GM18858 (cell line): ENCODE measurements around the gene PRDM16.

Experiments used
- ATAC-seq: cut with Tn5 transposase; IDR thresholded peaks from one replicate; pipeline ENCODE4 v1.9.1; 2021; ENCODE audit not compliant: unreplicated experiment

The PRDM16 gene

GRCh38 chr1:3068564-3069431 is at the start of gene PRDM16:
TSS of gene PRDM16 (plus strand) at chr1:3069203. CDS start at chr1:3069260, 57 bp downstream.
- ATAC-seq, result no peak

- no peak for ATAC-seq
These were observed 49.4 kb upstream of the PRDM16 start for GRCh38 chr1:3019516-3020051.

- ATAC-seq, result no peak
These were observed 48.6 kb upstream of the PRDM16 start for GRCh38 chr1:3020263-3020909.

GRCh38 chr1:3021233-3021671 is 47.8 kb upstream of the PRDM16 start, which contains the start of gene ACTRT2:
TSS of gene ACTRT2 (plus strand) at chr1:3021467. CDS start at chr1:3021687, 220 bp downstream.
- no peak for ATAC-seq

- no peak for ATAC-seq
These were observed 47.1 kb upstream of the PRDM16 start for GRCh38 chr1:3021801-3022401.

GRCh38 chr1:3022511-3022973 is 46.5 kb upstream of the PRDM16 start:
- no peak for ATAC-seq

GRCh38 chr1:3022976-3023375 is 46.0 kb upstream of the PRDM16 start:
- no peak for ATAC-seq

- no peak for ATAC-seq
These were observed 45.0 kb upstream of the PRDM16 start for GRCh38 chr1:3024019-3024418.

GRCh38 chr1:3024588-3024987 is 44.4 kb upstream of the PRDM16 start:
- no peak for ATAC-seq

GRCh38 chr1:3026124-3026523 is 42.9 kb upstream of the PRDM16 start:
- no peak for ATAC-seq

- no peak for ATAC-seq
These were observed 42.2 kb upstream of the PRDM16 start for GRCh38 chr1:3026581-3027391.

- ATAC-seq, result no peak
These were observed 41.2 kb upstream of the PRDM16 start for GRCh38 chr1:3027611-3028371.

- no peak for ATAC-seq
These were observed 40.3 kb upstream of the PRDM16 start for GRCh38 chr1:3028531-3029282.

GRCh38 chr1:3029481-3029961 is 39.5 kb upstream of the PRDM16 start:
- ATAC-seq, result no peak

- ATAC-seq, result no peak
These were observed 38.9 kb upstream of the PRDM16 start for GRCh38 chr1:3029991-3030662.

- ATAC-seq, result no peak
These were observed 38.2 kb upstream of the PRDM16 start for GRCh38 chr1:3030663-3031381.

GRCh38 chr1:3031401-3032221 is 37.4 kb upstream of the PRDM16 start:
- no peak for ATAC-seq
